ENCODE results near the gene IGIP.

DNA sequence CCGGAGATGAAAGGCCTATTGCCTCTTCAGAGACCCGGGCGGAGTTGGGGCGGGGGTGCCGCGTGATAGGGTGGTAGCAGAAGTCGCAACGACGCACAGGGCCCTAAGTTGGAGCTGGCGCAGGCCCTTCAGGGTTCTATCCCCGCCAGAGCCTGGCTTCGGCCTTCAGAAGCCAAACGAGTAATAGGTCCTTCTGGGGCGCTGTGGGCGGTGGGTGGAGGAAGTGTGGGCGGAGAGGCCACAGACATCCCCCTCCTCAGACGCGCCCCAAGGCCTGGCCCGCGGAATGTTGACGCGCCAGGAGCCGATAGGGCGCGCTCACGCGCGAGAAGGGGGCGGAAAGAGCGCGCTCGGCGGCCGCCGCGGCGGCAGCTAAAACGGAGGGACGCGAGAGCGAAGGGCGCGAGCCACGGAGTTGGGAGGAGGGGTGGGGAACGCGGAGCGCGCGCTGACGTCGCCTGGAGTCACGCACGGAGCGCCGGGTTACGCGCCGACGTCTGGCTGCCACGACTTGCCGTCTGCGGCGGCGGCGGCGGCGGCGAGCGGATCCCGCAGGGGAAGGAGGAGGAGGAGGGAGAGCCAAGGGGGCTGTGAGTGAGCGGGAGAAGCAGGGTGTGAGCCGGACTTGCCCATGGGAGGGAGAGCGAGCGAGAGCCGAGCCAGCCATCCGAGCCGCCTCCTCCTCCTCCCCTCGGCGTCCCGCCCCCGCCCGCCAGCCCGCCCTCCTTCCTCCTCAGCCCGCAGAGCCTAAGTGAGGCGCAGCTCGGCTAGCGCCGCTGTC is 18.2 kb upstream of the IGIP start:
- TF ChIP-seq, protein P1, sequence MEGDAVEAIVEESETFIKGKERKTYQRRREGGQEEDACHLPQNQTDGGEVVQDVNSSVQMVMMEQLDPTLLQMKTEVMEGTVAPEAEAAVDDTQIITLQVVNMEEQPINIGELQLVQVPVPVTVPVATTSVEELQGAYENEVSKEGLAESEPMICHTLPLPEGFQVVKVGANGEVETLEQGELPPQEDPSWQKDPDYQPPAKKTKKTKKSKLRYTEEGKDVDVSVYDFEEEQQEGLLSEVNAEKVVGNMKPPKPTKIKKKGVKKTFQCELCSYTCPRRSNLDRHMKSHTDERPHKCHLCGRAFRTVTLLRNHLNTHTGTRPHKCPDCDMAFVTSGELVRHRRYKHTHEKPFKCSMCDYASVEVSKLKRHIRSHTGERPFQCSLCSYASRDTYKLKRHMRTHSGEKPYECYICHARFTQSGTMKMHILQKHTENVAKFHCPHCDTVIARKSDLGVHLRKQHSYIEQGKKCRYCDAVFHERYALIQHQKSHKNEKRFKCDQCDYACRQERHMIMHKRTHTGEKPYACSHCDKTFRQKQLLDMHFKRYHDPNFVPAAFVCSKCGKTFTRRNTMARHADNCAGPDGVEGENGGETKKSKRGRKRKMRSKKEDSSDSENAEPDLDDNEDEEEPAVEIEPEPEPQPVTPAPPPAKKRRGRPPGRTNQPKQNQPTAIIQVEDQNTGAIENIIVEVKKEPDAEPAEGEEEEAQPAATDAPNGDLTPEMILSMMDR (conservative IDR thresholded peaks at IDR 0.05; ENCODE audit: low read length), result no peak
- TF ChIP-seq EZH2phosphoT487 (IDR thresholded peaks at IDR 0.05; ENCODE audit: borderline replicate concordance), result no peak

Data from Loucy (cell line).